CD14-positive monocyte (primary cell): ENCODE data around the gene CTDSPL. TPM values are rescaled to one million over a fixed set of nuclear protein-coding genes. Genes with fewer than 3 reads are reported as not detected.

Source experiments
- DNase-seq, 3 donors: peaks; one replicate each; pipeline ENCODE4 v3.0.0-alpha.2; 2011 to 2022
- H2AFZ ChIP-seq: 2 replicates; pipeline ENCODE4 v1.6.0; 2012; ENCODE audit warnings: mild to moderate bottlenecking, low read depth, low read length, inconsistent platforms; ENCODE audit not compliant: insufficient read depth, poor library complexity, severe bottlenecking
- H3K27ac ChIP-seq, 2 donors: 1 replicate in 1 of 2; 2 replicates in 1 of 2; pipeline ENCODE4 v1.5.1; 2012 to 2013; ENCODE audit warnings: low read length in 2 of 2, control low read depth in 1 of 2, inconsistent platforms in 1 of 2, low read depth in 1 of 2, mild to moderate bottlenecking in 1 of 2
- H3K27me3 ChIP-seq, 2 donors: one replicate each; pipeline versions ENCODE4 v1.6.0 to v1.6.1; 2011 to 2013; ENCODE audit warnings: low read length in 2 of 2; ENCODE audit not compliant: control insufficient read depth in 2 of 2, insufficient read depth in 2 of 2
- H3K36me3 ChIP-seq, 2 donors: replicated peaks in 1 of 2; 1 replicate in 1 of 2; 2 replicates in 1 of 2; pipeline versions ENCODE4 v1.5.1 to v1.6.1; 2012 to 2013; ENCODE audit warnings: low read length in 2 of 2, control low read depth in 1 of 2, inconsistent platforms in 1 of 2, mild to moderate bottlenecking in 1 of 2; ENCODE audit not compliant: insufficient read depth in 2 of 2, control insufficient read depth in 1 of 2
- H3K4me1 ChIP-seq, 2 donors: 1 replicate in 1 of 2; 2 replicates in 1 of 2; pipeline versions ENCODE4 v1.5.1 to v1.6.1; 2012 to 2013; ENCODE audit warnings: low read length in 2 of 2, control low read depth in 1 of 2, inconsistent platforms in 1 of 2, mild to moderate bottlenecking in 1 of 2, moderate library complexity in 1 of 2; ENCODE audit not compliant: insufficient read depth in 2 of 2, control insufficient read depth in 1 of 2
- H3K4me2 ChIP-seq: replicated peaks from 2 replicates; pipeline ENCODE3; 2012; ENCODE audit warnings: low read length, moderate library complexity, mild to moderate bottlenecking; ENCODE audit not compliant: poor library complexity, severe bottlenecking; ENCODE audit errors: extremely low read depth
- H3K4me3 ChIP-seq, 3 experiments: fragments of 200-600 bp in 1 of 3; sonication (generic) in 1 of 3; replicated peaks in 1 of 3; 1 replicate in 2 of 3; 2 replicates in 1 of 3; pipeline ENCODE4 v1.5.1; 2011 to 2013; ENCODE audit warnings: low read length in 3 of 3, mild to moderate bottlenecking in 3 of 3, control low read depth in 2 of 3, low read depth in 2 of 3, inconsistent platforms in 1 of 3, moderate library complexity in 1 of 3
- H3K79me2 ChIP-seq: 2 replicates; pipeline ENCODE4 v1.6.0; 2012; ENCODE audit warnings: mild to moderate bottlenecking, control low read depth, inconsistent platforms, low read length, moderate library complexity; ENCODE audit not compliant: insufficient read depth
- H3K9ac ChIP-seq: 2 replicates; pipeline ENCODE4 v1.6.0; 2017; ENCODE audit warnings: low read length, mild to moderate bottlenecking; ENCODE audit not compliant: insufficient read depth, poor library complexity, severe bottlenecking
- H3K9me3 ChIP-seq, 2 donors: replicated peaks in 1 of 2; 1 replicate in 1 of 2; 2 replicates in 1 of 2; pipeline versions ENCODE4 v1.5.1 to v1.6.1; 2012 to 2013; ENCODE audit warnings: low read length in 2 of 2, control low read depth in 1 of 2; ENCODE audit not compliant: control insufficient read depth in 1 of 2, insufficient read depth in 1 of 2
- H4K20me1 ChIP-seq: 2 replicates; pipeline ENCODE4 v1.6.0; 2012; ENCODE audit warnings: mild to moderate bottlenecking, low read length, control low read depth, moderate library complexity; ENCODE audit not compliant: insufficient read depth
- H3K27ac Mint-ChIP-seq, 7 donors: one replicate each; pipeline ENCODE4 v1.8.0; 2020; ENCODE audit warnings: mild to moderate bottlenecking in 7 of 7, mixed read lengths in 7 of 7, moderate library complexity in 6 of 7, inconsistent platforms in 2 of 7
- H3K27me3 Mint-ChIP-seq, 3 donors: one replicate each; pipeline ENCODE4 v1.8.0; 2021 to 2022; ENCODE audit warnings: low read depth in 3 of 3, mild to moderate bottlenecking in 3 of 3, mixed read lengths in 3 of 3, moderate library complexity in 3 of 3, inconsistent platforms in 1 of 3
- H3K36me3 Mint-ChIP-seq, 2 donors: one replicate each; pipeline ENCODE4 v1.8.0; 2020; ENCODE audit warnings: mixed read lengths in 2 of 2, inconsistent platforms in 1 of 2, mild to moderate bottlenecking in 1 of 2
- H3K4me1 Mint-ChIP-seq: one replicate; pipeline ENCODE4 v1.8.0; 2020; ENCODE audit warnings: mild to moderate bottlenecking, mixed read lengths
- H3K4me3 Mint-ChIP-seq, 2 donors: one replicate each; pipeline ENCODE4 v1.8.0; 2020; ENCODE audit warnings: mild to moderate bottlenecking in 2 of 2, mixed read lengths in 2 of 2, moderate library complexity in 1 of 2
- H3K9me3 Mint-ChIP-seq, 7 donors: one replicate each; pipeline ENCODE4 v1.8.0; 2020 to 2022; ENCODE audit warnings: mixed read lengths in 7 of 7, mild to moderate bottlenecking in 6 of 7, moderate library complexity in 6 of 7, inconsistent platforms in 2 of 7
- WGBS: methylation state at CpG from one replicate; pipeline ENCODE4 v1.1.5; 2013; ENCODE audit warnings: missing lambda C conversion rate; ENCODE audit not compliant: insufficient coverage; 5-methylcytosine and 5-hydroxymethylcytosine counted together
- intact Hi-C, 2 donors: fragments of 100-400 bp; cut with micrococcal nuclease; formaldehyde crosslinking; loops; one replicate each; pipeline versions ENCODE4 v1.15.0 to v1.15.1; 2023
- polyA plus RNA-seq, 3 donors: library from polyadenylated mRNA; depleted of rRNA in 1 of 3; unstranded in 2 of 3; stranded (reverse) in 1 of 3; fragments of 300-500 nt in 2 of 3; fragments of >200 nt in 1 of 3; fragmentation: Illumina TruSeq in 2 of 3; gene quantifications; 1 replicate in 2 of 3; 2 replicates in 1 of 3; pipeline ENCODE4 v1.2.3, GENCODE V29; 2012 to 2021
- TF ChIP-seq, protein P1 (sequence below): fragments of 200-600 bp; IDR thresholded peaks from one replicate; pipeline ENCODE4 v1.8.0; 2022; ENCODE audit warnings: antibody characterized with exemption, mild to moderate bottlenecking

CTDSPL gene
- polyA plus RNA-seq, 3 donors, result 0.15 to 0.69 (median 0.33) TPM

DNA sequence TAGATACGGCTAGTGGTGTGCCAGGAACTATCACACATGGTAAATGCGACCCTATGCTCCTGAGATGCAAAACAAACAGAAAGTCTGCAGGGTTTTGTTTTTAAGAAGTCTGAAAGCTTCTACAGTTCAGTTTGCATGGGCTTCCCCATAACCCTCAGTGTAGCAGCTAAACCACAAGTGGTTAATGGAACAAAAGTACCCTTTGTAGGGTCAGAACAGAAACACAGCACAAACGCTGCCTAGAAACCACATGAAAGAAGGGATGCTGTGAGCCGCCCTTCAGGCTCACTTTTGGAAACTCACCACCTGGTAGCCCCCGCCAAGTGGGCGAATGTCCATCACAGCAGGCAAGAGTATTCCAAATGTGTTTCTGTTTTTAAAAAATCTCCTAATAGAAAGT is 46.2 kb downstream of the CTDSPL start:
- intact Hi-C loops, result no loop called here
- no peaks in the 10 kb centered on the region for H3K27me3 Mint-ChIP-seq
- Histone ChIP-seq H3K27me3 (no peaks in the 10 kb centered on the region), H4K20me1 (no peaks in the 10 kb centered on the region), H3K27ac (no peak overlapping the region), H3K9me3 (no peaks in the 10 kb centered on the region), H2AFZ (no peak overlapping the region), H3K9ac (no peak overlapping the region), H3K4me1 (peaks cover 0 to 4% of the 10 kb centered on the region in 2 donors), H3K4me2 (no peak overlapping the region), H3K79me2 (no peaks in the 10 kb centered on the region), H3K4me3 (no peak overlapping the region), H3K36me3 (no peaks in the 10 kb centered on the region)
- WGBS, result 25% methylated on average over 2 of the region's 6 CpGs
- H3K4me1 Mint-ChIP-seq, result peaks cover 16% of the 10 kb centered on the region
- H3K9me3 Mint-ChIP-seq, result no peaks in the 10 kb centered on the region
- no peak overlapping the region for H3K4me3 Mint-ChIP-seq
- no peak for DNase-seq
- H3K27ac Mint-ChIP-seq, result no peak overlapping the region
- no peaks in the 10 kb centered on the region for H3K36me3 Mint-ChIP-seq
- TF ChIP-seq, protein P1, sequence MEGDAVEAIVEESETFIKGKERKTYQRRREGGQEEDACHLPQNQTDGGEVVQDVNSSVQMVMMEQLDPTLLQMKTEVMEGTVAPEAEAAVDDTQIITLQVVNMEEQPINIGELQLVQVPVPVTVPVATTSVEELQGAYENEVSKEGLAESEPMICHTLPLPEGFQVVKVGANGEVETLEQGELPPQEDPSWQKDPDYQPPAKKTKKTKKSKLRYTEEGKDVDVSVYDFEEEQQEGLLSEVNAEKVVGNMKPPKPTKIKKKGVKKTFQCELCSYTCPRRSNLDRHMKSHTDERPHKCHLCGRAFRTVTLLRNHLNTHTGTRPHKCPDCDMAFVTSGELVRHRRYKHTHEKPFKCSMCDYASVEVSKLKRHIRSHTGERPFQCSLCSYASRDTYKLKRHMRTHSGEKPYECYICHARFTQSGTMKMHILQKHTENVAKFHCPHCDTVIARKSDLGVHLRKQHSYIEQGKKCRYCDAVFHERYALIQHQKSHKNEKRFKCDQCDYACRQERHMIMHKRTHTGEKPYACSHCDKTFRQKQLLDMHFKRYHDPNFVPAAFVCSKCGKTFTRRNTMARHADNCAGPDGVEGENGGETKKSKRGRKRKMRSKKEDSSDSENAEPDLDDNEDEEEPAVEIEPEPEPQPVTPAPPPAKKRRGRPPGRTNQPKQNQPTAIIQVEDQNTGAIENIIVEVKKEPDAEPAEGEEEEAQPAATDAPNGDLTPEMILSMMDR, result no peak

DNA sequence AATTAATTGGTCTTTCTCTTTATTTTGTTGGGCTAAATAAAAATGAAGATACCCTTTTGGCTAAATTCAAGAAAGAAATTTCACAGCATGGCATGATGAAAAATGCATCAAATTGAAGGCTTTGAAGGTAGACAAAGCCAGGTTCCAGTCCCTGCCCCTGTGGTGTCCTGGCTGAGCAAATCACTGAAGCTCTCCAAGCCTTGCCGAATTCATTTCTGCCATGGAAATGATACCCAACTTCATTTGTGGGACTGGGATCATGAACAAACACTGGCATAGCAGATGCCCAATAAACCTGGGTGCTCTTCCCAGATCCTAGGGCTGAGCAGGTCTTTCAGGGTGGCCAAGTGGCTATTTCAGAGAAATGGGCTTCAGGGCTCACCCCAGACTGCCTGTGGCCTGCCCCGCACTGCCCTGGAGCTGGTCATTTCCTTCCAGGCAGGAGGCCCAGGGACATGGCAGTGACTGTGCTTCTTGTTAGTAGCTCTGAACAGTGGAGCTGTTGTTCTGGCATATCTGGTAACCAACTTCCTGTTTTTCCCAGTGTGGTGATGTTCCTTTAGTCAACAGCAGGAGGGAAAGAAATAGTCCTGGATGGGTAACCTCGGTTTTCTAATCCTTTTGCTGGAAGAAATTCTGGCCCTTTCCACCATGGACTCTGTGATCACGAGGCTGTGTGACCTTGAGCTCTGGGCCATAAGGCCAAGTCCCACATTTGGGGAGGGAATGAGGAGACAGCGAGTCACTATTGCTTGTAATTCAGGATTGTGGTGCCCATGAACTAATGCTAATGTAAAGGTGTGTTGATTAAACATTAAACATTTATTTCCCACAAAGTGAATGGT is 47.6 kb downstream of the CTDSPL start:
- Histone ChIP-seq H3K27me3 (no peaks in the 10 kb centered on the region), H3K27ac (no peak overlapping the region), H3K36me3 (no peaks in the 10 kb centered on the region), H3K9me3 (no peaks in the 10 kb centered on the region), H3K4me1 (peaks cover 8 to 11% of the 10 kb centered on the region in 2 donors), H3K4me2 (no peak overlapping the region), H3K9ac (no peak overlapping the region), H4K20me1 (no peaks in the 10 kb centered on the region), H2AFZ (no peak overlapping the region), H3K79me2 (no peaks in the 10 kb centered on the region), H3K4me3 (no peak overlapping the region)
- TF ChIP-seq, protein P1, result no peak
- intact Hi-C loops, result no loop called here
- Mint-ChIP-seq H3K4me3 (no peak overlapping the region), H3K9me3 (no peaks in the 10 kb centered on the region), H3K27me3 (no peaks in the 10 kb centered on the region), H3K4me1 (peaks cover 25% of the 10 kb centered on the region), H3K36me3 (no peaks in the 10 kb centered on the region), H3K27ac (no peak overlapping the region)
- peak; percentile 21 to 27 (median 25) for DNase-seq
- 67% methylated on average over 4 of the region's 5 CpGs for WGBS
